OCI-LY1 (cell line): ENCODE data around the gene SBK2.

ENCODE experiments used
- EZH2 ChIP-seq: fragments of 200-600 bp; sonication (generic), shearing (Covaris generic); IDR thresholded peaks from 2 replicates; pipeline ENCODE4 v1.8.0; 2017; ENCODE audit warnings: borderline replicate concordance, mixed run types, mild to moderate bottlenecking, antibody characterized with exemption, low read length, moderate library complexity, mixed read lengths
- TF ChIP-seq, protein P1 (sequence below): fragments of 200-600 bp; sonication (generic), shearing (Covaris generic); IDR thresholded peaks from 2 replicates; pipeline ENCODE4 v1.5.1; 2017; ENCODE audit warnings: mild to moderate bottlenecking, antibody characterized with exemption, low read length, moderate library complexity, mixed read lengths

GRCh38 chr19:55493645-55494171 is 43.2 kb downstream of the SBK2 start:
- TF ChIP-seq, protein P1, sequence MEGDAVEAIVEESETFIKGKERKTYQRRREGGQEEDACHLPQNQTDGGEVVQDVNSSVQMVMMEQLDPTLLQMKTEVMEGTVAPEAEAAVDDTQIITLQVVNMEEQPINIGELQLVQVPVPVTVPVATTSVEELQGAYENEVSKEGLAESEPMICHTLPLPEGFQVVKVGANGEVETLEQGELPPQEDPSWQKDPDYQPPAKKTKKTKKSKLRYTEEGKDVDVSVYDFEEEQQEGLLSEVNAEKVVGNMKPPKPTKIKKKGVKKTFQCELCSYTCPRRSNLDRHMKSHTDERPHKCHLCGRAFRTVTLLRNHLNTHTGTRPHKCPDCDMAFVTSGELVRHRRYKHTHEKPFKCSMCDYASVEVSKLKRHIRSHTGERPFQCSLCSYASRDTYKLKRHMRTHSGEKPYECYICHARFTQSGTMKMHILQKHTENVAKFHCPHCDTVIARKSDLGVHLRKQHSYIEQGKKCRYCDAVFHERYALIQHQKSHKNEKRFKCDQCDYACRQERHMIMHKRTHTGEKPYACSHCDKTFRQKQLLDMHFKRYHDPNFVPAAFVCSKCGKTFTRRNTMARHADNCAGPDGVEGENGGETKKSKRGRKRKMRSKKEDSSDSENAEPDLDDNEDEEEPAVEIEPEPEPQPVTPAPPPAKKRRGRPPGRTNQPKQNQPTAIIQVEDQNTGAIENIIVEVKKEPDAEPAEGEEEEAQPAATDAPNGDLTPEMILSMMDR, result no peak
- TF ChIP-seq EZH2, result no peak
